ENCODE results near the gene SKIL. TPM values are rescaled to one million over a fixed set of nuclear protein-coding genes. Genes with fewer than 3 reads are reported as not detected.

The SKIL gene
- total RNA-seq, 1 donor from 2014 or later: 29.4 TPM

DNA sequence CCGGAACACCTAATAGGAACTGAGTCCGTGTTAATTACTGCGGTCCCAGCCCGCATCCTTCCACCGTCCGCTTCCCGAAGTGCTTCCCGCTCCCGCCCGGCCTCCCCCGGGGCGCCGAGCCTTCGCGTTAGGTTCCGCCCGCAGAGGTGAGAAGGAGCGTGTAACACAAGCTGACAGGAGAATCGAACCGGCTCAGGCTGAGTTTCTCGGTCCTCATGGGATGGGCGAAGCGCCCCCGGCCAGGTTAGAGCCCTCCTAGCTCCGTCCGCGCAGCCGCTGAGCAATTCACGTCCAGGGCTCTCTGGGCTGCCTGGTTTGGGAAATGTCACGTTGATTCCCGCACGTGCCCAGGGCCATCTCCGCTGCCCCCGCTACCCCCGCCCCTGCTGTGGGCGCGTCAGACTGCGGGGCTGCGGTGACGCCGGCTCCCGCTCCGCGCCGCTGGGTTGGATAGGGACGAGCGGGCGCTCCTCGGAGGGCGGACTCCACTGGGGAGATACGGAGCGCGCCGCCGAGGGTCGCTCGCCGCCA is 62.1 kb downstream of the SKIL start:
- DNase-seq (ENCODE audit: low spot score): no peak
- intact Hi-C loops (cut with micrococcal nuclease): loop anchor here (5.0 kb wide), 2 partner anchors 163 to 757 kb away; partner anchors contain the start of gene MECOM
- Mint-ChIP-seq H3K4me3 (no peak overlapping the region), H3K9me3 (no peaks in the 10 kb centered on the region), H3K27me3 (ENCODE audit: insufficient read depth) (peaks cover 49% of the 10 kb centered on the region), H3K27ac (no peak overlapping the region), H3K4me1 (ENCODE audit: low read depth) (peaks cover 10% of the 10 kb centered on the region), H3K36me3 (ENCODE audit: low read depth) (no peaks in the 10 kb centered on the region)

DNA sequence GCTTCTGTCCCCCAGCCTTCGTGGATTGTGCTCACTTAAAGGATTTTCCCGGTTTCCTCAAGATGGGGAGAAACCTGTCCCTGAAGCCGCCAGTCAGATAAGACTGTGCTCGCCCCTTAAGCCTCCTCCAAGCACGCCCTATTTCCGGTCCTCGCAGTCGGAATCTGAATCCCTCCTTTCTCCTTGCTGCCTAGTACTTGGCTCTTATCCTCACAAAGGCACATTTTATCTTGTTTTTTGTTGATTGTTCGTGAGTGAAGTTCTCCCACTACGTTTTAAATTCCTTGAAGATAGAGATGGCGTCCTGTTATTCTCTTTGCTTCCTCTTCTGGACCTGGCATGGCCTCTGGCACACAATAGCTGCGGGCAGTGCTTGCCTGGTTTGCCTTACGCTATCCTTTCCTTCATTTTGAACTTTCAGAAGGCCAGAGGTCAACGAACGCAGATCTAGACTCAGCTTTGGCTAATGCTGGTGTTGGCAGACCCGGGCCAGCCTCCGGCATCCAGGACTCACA is 62.8 kb downstream of the SKIL start:
- Mint-ChIP-seq H3K36me3 (ENCODE audit: low read depth) (no peaks in the 10 kb centered on the region), H3K27me3 (ENCODE audit: insufficient read depth) (peaks cover 48% of the 10 kb centered on the region), H3K9me3 (no peaks in the 10 kb centered on the region), H3K27ac (no peak overlapping the region), H3K4me3 (no peak overlapping the region), H3K4me1 (ENCODE audit: low read depth) (peaks cover 10% of the 10 kb centered on the region)
- intact Hi-C loops (cut with micrococcal nuclease): loop anchor here (5.0 kb wide), 1 partner anchor 758 kb away; the partner anchor contains the start of gene MECOM
- DNase-seq (ENCODE audit: low spot score): no peak

DNA sequence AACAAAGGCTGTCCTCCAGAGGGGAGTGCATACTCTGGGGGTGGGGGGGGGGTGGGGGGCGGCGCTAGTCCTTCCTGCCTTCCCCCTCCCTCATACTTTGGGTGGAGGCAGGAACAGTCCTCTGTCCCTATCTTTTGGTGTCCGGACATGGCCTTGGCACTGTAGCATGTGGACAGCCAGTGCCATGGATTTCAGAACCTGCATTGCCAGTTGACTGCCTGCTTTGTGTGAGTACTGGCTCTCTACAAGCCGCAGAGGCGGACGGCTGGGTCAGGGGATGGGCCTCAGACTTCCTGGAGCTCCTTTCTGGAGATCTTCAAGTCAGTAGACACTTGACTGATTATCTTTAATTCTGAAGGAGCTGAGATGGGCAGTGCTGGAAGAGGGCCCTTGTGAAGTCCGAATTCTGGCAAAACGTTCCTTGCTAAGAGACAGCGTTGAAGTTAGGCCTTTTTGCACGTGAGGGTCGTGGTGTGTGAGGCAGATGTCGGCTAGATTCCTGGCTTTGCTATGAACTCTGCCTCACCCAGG is 63.7 kb downstream of the SKIL start:
- H3K4me3 Mint-ChIP-seq: no peak overlapping the region
- H3K4me1 Mint-ChIP-seq (ENCODE audit: low read depth): peaks cover 10% of the 10 kb centered on the region
- H3K27ac Mint-ChIP-seq: no peak overlapping the region
- intact Hi-C loops (cut with micrococcal nuclease): loop anchor here (5.0 kb wide), 1 partner anchor 759 kb away; the partner anchor contains the start of gene MECOM
- H3K9me3 Mint-ChIP-seq: no peaks in the 10 kb centered on the region
- no peaks in the 10 kb centered on the region for H3K36me3 Mint-ChIP-seq (ENCODE audit: low read depth)
- DNase-seq (ENCODE audit: low spot score): no peak
- peaks cover 43% of the 10 kb centered on the region for H3K27me3 Mint-ChIP-seq (ENCODE audit: insufficient read depth)

DNA sequence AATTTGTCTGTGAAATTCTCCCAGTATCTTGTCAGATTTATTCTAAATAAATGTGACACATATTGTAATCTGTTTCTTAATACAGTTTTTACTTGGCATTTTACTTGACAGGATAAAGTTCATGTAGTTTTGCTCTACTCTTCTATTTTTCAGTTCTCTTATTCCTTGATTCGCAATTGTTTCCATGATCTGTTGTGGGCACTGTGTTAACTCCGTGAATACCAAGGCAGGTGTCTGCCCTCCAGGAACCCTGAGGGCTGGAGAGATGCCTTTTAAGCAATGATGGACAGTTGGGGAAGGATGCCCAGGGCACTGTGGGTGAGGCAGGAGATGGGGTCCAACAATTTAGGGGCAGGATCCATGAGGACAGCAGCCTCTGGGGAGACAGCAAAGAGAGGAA is 64.2 kb downstream of the SKIL start:
- Mint-ChIP-seq H3K4me3 (no peak overlapping the region), H3K9me3 (no peaks in the 10 kb centered on the region), H3K36me3 (ENCODE audit: low read depth) (no peaks in the 10 kb centered on the region), H3K27ac (no peak overlapping the region), H3K4me1 (ENCODE audit: low read depth) (peaks cover 10% of the 10 kb centered on the region), H3K27me3 (ENCODE audit: insufficient read depth) (peaks cover 40% of the 10 kb centered on the region)
- intact Hi-C loops (cut with micrococcal nuclease): loop anchor here (5.0 kb wide), 1 partner anchor 759 kb away; the partner anchor contains the start of gene MECOM
- DNase-seq (ENCODE audit: low spot score): no peak

DNA sequence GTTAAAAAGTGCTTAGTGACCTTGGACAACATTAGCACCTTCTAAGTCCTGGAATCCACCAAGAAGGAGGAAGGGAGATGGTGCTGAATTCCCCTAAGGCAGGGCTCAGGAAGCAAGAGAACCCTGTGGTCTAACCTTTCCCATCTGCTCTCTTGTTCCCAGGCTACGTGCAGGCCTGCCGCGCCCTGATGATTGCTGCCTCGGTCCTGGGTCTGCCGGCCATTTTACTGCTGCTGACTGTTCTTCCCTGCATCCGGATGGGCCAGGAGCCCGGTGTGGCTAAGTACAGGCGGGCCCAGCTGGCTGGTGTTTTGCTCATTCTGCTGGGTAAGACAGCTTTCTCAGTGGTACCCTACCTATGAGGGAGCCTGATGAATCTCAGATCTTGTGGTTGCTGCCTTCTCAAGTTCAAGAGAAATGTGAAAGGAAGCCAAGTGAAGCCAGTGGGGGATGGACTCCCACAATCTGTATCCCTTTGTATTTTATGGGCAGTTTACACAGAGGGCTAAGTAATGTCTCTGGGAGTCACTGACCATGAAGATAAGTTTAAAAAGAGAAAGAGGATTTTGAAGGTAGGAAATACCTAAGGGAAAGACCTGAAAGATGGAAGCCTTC is 65.6 kb downstream of the SKIL start:
- intact Hi-C loops (cut with micrococcal nuclease): loop anchor here (5.0 kb wide), 1 partner anchor 761 kb away; the partner anchor contains the start of gene MECOM
- Mint-ChIP-seq H3K36me3 (ENCODE audit: low read depth) (no peaks in the 10 kb centered on the region), H3K9me3 (no peaks in the 10 kb centered on the region), H3K4me1 (ENCODE audit: low read depth) (peaks cover 11% of the 10 kb centered on the region), H3K27ac (no peak overlapping the region), H3K27me3 (ENCODE audit: insufficient read depth) (peaks cover 31% of the 10 kb centered on the region), H3K4me3 (no peak overlapping the region)
- DNase-seq (ENCODE audit: low spot score): no peak

DNA sequence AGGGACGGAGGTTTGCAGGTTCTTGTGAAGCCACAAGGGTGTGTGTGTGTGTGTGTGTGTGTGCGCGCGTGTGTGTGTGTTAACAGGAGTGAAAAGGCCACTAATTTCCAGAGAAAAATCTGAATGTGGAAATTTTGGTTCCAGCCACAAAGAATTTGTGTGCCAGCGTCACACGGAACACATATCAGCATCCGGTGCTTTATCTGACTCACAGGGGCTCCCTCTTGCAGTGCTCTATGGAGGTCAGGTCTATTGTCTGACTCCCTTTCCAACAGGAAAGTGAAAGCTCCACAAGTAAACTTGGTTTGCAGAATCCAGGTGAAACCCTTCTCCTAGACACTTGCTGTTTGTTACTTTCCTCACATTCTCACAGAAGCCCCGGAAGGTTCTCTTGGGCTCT is 67.4 kb downstream of the SKIL start:
- intact Hi-C loops (cut with micrococcal nuclease): loop anchor here (5.0 kb wide), 1 partner anchor 763 kb away; the partner anchor contains the start of gene MECOM
- DNase-seq (ENCODE audit: low spot score): no peak
- Mint-ChIP-seq H3K27ac (no peak overlapping the region), H3K9me3 (no peaks in the 10 kb centered on the region), H3K4me3 (no peak overlapping the region), H3K27me3 (ENCODE audit: insufficient read depth) (peaks cover 25% of the 10 kb centered on the region), H3K36me3 (ENCODE audit: low read depth) (no peaks in the 10 kb centered on the region), H3K4me1 (ENCODE audit: low read depth) (peaks cover 24% of the 10 kb centered on the region)

DNA sequence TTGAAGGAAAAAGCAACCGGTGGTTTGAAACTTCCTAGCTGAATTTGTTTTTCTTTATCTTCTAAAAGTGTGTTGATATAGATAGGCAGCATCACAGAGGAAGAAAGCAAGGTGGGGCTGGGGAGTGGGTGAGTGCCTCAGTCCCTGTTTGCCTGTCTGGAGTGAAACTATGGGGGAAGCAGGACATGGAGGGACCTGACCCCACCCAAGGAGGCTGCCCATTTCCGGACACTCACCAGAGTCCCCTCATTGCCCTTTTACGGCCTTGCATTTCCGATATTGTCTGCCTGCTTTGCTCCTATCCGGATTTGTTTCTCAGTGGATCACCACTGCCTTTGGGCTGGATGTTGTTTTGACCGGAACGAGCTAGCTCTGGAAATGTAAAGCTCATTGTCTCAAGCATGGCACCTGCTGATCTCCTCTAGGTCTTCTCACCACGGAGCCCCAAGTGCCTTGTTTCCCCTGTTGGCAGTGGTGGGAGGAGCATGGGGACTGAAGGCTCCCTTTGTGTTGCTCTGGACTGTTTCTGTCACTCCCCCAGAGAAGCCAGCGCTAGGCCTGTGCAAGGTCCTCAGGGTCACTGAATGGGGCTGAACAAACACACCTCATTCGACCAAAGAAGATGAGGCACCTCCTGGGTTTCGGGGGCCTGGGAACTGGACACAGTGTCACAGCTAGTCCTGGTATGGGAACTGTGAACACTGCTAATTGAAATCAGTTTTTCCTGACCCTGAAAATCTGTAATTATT is 68.2 kb downstream of the SKIL start:
- intact Hi-C loops (cut with micrococcal nuclease): no loop called here
- Mint-ChIP-seq H3K9me3 (no peaks in the 10 kb centered on the region), H3K27ac (no peak overlapping the region), H3K27me3 (ENCODE audit: insufficient read depth) (peaks cover 20% of the 10 kb centered on the region), H3K4me3 (no peak overlapping the region), H3K4me1 (ENCODE audit: low read depth) (peaks cover 18% of the 10 kb centered on the region), H3K36me3 (ENCODE audit: low read depth) (no peaks in the 10 kb centered on the region)
- no peak for DNase-seq (ENCODE audit: low spot score)

DNA sequence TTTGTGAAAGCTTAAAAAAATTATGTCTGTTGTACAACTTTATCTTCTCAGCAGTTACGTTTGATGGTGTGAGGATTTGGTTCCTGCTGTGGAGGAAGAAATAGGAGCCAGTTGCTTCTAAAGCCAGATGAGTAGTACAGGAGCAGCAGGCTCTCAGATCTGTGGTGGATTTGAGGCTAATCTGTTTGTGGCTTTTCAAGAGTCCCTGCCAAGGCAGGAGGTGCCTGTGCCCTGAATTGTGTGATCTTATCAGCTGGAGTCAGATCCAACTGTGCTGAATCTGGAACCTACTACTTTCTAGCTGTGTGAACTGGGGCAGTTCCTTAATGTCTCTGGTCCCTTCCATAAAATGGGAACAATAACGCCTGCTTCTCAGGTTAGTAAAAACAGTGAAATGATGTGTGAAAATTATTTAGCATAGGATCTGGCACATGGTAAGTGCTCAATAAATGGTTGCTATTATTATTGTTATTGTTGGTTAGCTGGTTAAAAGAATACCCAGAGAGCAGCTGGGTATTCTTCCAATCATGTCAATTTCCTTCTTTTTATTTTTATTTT is 68.8 kb downstream of the SKIL start:
- intact Hi-C loops (cut with micrococcal nuclease): no loop called here

DNA sequence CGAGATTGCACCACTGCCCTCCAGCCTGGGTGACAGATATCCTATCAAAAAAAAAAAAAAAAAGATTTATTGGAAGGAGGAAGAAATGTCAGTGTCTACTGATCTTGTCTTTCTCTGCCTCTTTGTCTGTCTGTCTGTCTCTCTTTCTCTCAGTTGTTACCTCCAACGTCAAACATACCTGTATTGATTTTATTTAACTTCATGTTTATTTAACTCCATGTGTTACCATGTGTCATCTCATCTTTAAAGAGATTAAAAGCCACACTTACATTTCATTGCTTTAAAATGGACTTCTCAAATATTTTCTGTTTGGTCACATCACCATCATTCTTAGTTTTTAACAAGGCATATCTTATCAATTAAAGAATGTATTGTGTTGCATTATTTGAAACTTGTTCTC is 70.6 kb downstream of the SKIL start:
- intact Hi-C loops (cut with micrococcal nuclease): no loop called here
- Mint-ChIP-seq H3K27me3 (ENCODE audit: insufficient read depth) (peaks cover 8% of the 10 kb centered on the region), H3K9me3 (no peaks in the 10 kb centered on the region), H3K4me1 (ENCODE audit: low read depth) (peaks cover 18% of the 10 kb centered on the region), H3K36me3 (ENCODE audit: low read depth) (no peaks in the 10 kb centered on the region), H3K4me3 (no peak overlapping the region), H3K27ac (no peak overlapping the region)
- no peak for DNase-seq (ENCODE audit: low spot score)

More for the DNA sequence above, 68.8 kb downstream of the SKIL start:
- Mint-ChIP-seq H3K4me3 (no peak overlapping the region), H3K36me3 (ENCODE audit: low read depth) (no peaks in the 10 kb centered on the region), H3K9me3 (no peaks in the 10 kb centered on the region), H3K4me1 (ENCODE audit: low read depth) (peaks cover 18% of the 10 kb centered on the region), H3K27me3 (ENCODE audit: insufficient read depth) (peaks cover 16% of the 10 kb centered on the region), H3K27ac (no peak overlapping the region)
- no peak for DNase-seq (ENCODE audit: low spot score)

DNA sequence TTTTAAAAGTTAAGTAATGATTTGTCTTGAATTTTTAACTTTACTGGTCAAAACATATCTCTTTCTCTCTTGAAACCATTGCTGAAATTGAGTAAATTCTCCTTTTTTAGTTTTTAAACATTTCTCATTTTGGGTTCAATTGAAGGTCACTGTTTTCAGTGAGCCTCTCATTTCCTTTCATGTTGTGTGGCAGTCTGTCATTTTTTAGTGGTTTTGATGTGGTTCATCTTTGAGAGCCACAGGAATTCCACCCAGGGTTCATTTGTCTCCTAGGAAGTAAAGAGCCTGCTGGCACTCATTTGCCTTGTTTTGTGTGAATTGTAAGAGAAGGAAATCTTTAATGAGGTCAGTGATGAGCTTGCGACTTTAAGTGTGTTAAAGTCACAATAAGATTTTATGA is 71.5 kb downstream of the SKIL start:
- no peak overlapping the region for H3K4me3 Mint-ChIP-seq
- peaks cover 18% of the 10 kb centered on the region for H3K4me1 Mint-ChIP-seq (ENCODE audit: low read depth)
- peaks cover 8% of the 10 kb centered on the region for H3K27me3 Mint-ChIP-seq (ENCODE audit: insufficient read depth)
- intact Hi-C loops (cut with micrococcal nuclease): no loop called here
- no peak for DNase-seq (ENCODE audit: low spot score)
- H3K36me3 Mint-ChIP-seq (ENCODE audit: low read depth): no peaks in the 10 kb centered on the region
- no peaks in the 10 kb centered on the region for H3K9me3 Mint-ChIP-seq
- no peak overlapping the region for H3K27ac Mint-ChIP-seq

DNA sequence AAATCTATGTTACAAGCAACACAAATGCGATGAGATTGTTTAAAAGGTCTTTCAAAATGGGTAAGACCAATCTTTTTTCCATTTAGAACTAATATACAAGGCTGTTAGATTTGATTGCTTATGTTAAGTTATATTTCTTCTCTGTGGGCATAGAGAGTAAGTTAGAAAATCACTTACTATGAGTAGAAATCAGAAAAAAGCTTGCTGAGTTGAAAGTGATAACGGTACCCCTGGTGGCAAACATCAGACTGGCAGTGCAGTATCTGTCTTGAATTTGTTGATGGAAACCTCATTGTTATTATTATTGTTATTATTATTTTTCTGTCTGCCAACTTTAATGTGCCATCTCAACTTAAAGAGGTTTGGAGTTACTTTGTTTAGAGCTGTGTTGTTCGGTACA is 73.5 kb downstream of the SKIL start:
- H3K4me3 Mint-ChIP-seq: no peak overlapping the region
- no peak for DNase-seq (ENCODE audit: low spot score)
- no peaks in the 10 kb centered on the region for H3K9me3 Mint-ChIP-seq
- no peak overlapping the region for H3K27ac Mint-ChIP-seq
- intact Hi-C loops (cut with micrococcal nuclease): no loop called here
- H3K4me1 Mint-ChIP-seq (ENCODE audit: low read depth): peaks cover 18% of the 10 kb centered on the region
- peaks cover 8% of the 10 kb centered on the region for H3K27me3 Mint-ChIP-seq (ENCODE audit: insufficient read depth)
- H3K36me3 Mint-ChIP-seq (ENCODE audit: low read depth): no peaks in the 10 kb centered on the region

DNA sequence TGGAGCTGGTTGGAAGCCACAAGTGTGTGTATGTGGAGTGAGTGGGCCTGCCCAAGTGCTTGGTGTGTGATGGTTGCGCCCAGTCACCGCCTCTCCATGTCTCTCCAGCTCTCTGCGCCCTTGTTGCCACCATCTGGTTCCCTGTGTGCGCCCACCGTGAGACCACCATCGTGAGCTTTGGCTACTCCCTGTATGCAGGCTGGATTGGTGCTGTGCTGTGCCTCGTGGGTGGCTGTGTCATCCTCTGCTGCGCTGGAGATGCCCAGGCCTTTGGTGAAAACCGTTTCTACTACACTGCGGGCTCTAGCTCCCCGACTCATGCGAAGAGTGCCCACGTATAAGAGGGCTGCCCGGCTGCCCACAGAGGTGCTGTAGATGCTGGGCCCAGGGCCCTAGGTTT is 74.9 kb downstream of the SKIL start:
- H3K9me3 Mint-ChIP-seq: no peaks in the 10 kb centered on the region
- peaks cover 4% of the 10 kb centered on the region for H3K27me3 Mint-ChIP-seq (ENCODE audit: insufficient read depth)
- intact Hi-C loops (cut with micrococcal nuclease): no loop called here
- H3K27ac Mint-ChIP-seq: no peak overlapping the region
- peaks cover 27% of the 10 kb centered on the region for H3K4me1 Mint-ChIP-seq (ENCODE audit: low read depth)
- H3K36me3 Mint-ChIP-seq (ENCODE audit: low read depth): no peaks in the 10 kb centered on the region
- DNase-seq (ENCODE audit: low spot score): no peak
- H3K4me3 Mint-ChIP-seq: no peak overlapping the region

All from activated T-helper 1 cell treated with anti-CD3 and anti-CD28 coated beads, Interleukin-12 subunit alpha, Interleukin-12 subunit beta, Interleukin-2, Interleukin-4 antibody, amounts not matched to agents 30 ng/mL and 10 ng/mL and 1 ng/mL, durations not matched to agents 14 hours and 24 hours and 36 hours (primary cell).